C4-2B (cell line): ENCODE results near the gene SHC1.

Experiments
- CTCF ChIP-seq: fragments of 450-650 bp; conservative IDR thresholded peaks from 2 replicates; pipeline ENCODE4 v1.5.1; 2017; ENCODE audit warnings: mild to moderate bottlenecking
- ZFX ChIP-seq: fragments of 450-650 bp; IDR thresholded peaks from 2 replicates; pipeline ENCODE4 v1.6.1; 2017

GRCh38 chr1:154982341-154982740 is 11.8 kb upstream of the SHC1 start:
- TF ChIP-seq CTCF (no peak), ZFX (no peak)
